Measurements from ENCODE around the gene NUMB.

DNA sequence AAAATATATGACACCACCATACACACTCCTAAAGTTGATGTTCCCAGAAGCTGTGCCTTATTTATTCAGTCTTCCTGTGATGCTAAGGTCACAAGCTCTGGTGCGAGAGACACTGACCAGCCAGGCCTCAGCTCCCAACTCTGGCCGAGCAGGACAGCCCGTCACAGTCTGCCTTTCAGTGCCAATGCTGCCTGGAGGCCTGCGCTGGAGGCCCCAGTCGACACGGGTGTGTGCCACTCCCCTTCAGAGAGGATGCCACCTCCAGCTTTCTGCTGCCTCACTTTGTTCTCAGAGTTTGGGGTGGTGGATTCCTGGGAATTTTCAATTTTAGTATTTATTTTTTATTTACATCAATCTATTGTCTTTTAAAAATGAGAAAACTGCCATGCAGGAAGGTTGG is 228.3 kb downstream of the NUMB start:
- no peak for TF ChIP-seq POLR2AphosphoS5 (IDR thresholded peaks at IDR 0.05; ENCODE audit: low read depth, low read length)
- TF ChIP-seq SIN3A (IDR thresholded peaks at IDR 0.05; ENCODE audit: borderline replicate concordance, insufficient read depth, low read length): no peak
- TF ChIP-seq TAF1 (IDR thresholded peaks at IDR 0.05; ENCODE audit: borderline replicate concordance, insufficient read depth, low read length): no peak
- TF ChIP-seq, protein P1, sequence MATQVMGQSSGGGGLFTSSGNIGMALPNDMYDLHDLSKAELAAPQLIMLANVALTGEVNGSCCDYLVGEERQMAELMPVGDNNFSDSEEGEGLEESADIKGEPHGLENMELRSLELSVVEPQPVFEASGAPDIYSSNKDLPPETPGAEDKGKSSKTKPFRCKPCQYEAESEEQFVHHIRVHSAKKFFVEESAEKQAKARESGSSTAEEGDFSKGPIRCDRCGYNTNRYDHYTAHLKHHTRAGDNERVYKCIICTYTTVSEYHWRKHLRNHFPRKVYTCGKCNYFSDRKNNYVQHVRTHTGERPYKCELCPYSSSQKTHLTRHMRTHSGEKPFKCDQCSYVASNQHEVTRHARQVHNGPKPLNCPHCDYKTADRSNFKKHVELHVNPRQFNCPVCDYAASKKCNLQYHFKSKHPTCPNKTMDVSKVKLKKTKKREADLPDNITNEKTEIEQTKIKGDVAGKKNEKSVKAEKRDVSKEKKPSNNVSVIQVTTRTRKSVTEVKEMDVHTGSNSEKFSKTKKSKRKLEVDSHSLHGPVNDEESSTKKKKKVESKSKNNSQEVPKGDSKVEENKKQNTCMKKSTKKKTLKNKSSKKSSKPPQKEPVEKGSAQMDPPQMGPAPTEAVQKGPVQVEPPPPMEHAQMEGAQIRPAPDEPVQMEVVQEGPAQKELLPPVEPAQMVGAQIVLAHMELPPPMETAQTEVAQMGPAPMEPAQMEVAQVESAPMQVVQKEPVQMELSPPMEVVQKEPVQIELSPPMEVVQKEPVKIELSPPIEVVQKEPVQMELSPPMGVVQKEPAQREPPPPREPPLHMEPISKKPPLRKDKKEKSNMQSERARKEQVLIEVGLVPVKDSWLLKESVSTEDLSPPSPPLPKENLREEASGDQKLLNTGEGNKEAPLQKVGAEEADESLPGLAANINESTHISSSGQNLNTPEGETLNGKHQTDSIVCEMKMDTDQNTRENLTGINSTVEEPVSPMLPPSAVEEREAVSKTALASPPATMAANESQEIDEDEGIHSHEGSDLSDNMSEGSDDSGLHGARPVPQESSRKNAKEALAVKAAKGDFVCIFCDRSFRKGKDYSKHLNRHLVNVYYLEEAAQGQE (IDR thresholded peaks at IDR 0.05; ENCODE audit: insufficient read depth in 1 of 2, low read depth in 2 of 2, low read length in 2 of 2): no peak
- no peak for TF ChIP-seq FOXP2 (optimal IDR thresholded peaks at IDR 0.05; ENCODE audit: borderline replicate concordance, extremely low read depth, extremely low read length, insufficient read depth)

All from PFSK-1 (cell line).